Thoracic aorta (tissue), 2 donors: Measurements from ENCODE around the gene TRAPPC14. TPM values are rescaled to one million over a fixed set of nuclear protein-coding genes. Genes with fewer than 3 reads are reported as not detected.
"Not testable (repeated sequence)": the region's sequence is repeated elsewhere in the genome, so short reads cannot be mapped to it uniquely, and the experiment has no call there.

ENCODE experiments used
- ATAC-seq: fragments of 150-250 bp; one replicate; pipeline ENCODE4 v1.8.0; 2017; ENCODE audit warnings: low read depth; ENCODE audit not compliant: insufficient number of reproducible peaks, low FRiP score
- DNase-seq: peaks from one replicate; pipeline ENCODE4 v3.0.0-alpha.2; 2020; ENCODE audit warnings: low spot score
- H3K27ac ChIP-seq, 2 donors: fragments of 200-600 bp; sonication (generic); 1 replicate in 1 of 2; 2 replicates in 1 of 2; pipeline ENCODE4 v1.5.1; 2016; ENCODE audit warnings: mild to moderate bottlenecking in 2 of 2, moderate library complexity in 2 of 2
- H3K27me3 ChIP-seq: fragments of 200-600 bp; sonication (generic); replicated peaks from 2 replicates; pipeline ENCODE4 v1.6.0; 2016; ENCODE audit warnings: mild to moderate bottlenecking; ENCODE audit not compliant: insufficient read depth
- H3K36me3 ChIP-seq: fragments of 200-600 bp; sonication (generic); one replicate; pipeline ENCODE4 v1.5.1; 2016
- H3K4me1 ChIP-seq, 2 donors: fragments of 200-600 bp; sonication (generic); 1 replicate in 1 of 2; 2 replicates in 1 of 2; pipeline versions ENCODE4 v1.5.1 to v1.6.0; 2016; ENCODE audit warnings: low read depth in 2 of 2, mild to moderate bottlenecking in 1 of 2; ENCODE audit not compliant: control insufficient read depth in 1 of 2
- H3K4me3 ChIP-seq: fragments of 200-600 bp; sonication (generic); 2 replicates; pipeline ENCODE4 v1.5.1; 2016; ENCODE audit warnings: mild to moderate bottlenecking
- H3K9me3 ChIP-seq: fragments of 200-600 bp; sonication (generic); 2 replicates; pipeline ENCODE4 v1.5.1; 2016
- CTCF ChIP-seq: fragments of 200-600 bp; sonication (generic); IDR thresholded peaks from one replicate; pipeline ENCODE4 v1.5.1; 2019; ENCODE audit warnings: antibody characterized with exemption
- total RNA-seq, 2 donors: library from RNA; depleted of rRNA; stranded (reverse); fragments of >200 nt; gene quantifications; one replicate each; pipeline versions ENCODE4 v1.1.0 to v1.2.3, GENCODE V29; 2016

Gene TRAPPC14
- 10 to 100 TPM; 14.0 to 18.0 TPM for total RNA-seq

DNA sequence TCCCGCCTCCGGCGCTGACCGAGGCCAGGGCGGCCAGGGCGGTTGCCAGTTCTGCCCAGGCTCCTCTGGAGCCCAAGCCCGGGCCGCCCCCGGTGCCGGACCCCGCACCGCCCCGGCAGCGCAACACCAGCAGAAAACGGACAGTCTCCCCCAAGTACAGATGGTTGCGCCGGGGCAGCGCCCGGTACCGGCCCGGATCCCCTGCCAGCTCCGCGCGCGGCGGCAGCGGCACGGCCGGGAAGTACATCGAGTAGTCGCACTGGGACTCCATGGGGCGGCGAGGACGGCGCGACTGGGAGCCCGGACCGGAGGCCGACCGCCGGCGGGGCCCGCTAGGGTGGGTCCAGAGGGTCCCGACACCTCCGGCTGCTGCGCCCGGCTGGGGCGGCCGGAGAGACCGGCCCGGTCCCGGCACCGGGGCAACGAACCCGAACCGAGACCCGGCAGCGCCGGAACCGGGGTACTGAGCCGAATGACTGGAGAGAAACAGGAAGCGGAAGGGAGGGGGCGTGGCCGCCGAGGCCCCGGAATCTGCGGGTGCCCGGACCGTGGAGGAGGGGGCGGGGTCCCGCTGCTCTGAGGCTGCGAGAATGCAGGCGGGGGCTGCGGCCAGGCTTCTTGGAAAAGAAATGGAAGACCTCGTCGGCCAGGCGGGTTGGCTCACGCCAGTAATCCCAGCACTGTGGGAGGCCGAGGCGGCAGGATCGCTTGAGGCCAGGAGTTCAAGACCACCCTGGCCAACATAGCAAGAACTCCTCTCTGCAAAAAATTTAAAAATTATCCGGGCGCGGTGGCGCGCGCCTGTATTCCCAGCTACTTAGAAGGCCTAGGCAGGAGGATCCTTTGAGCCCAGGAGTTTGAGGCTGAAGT, at the start of gene TRAPPC14:
Gene TRAPPC14, minus strand, starts transcription at position 495 of the 870 bp plus-strand sequence. Its CDS starts 224 bp downstream, at position 271.
- peak; percentile 58 for ATAC-seq

DNA sequence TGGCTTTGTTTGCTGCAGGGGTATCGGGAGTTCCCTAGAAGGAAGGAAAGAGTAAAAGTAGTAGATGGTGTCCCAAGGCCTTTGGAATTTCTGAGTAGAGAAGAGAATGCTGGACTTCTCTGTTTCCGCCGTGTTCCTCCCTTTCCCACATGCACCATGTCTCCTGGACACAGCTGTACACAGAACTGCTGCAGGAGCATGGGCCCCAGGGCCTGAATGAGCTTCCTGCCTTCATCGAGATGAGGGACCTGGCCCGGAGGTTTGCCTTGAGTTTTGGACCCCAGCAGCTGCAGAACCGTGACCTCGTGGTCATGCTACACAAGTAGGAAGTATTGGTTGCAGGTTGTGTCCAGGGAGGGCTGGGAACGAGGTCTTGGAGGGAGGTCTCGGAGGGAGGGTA, 45.9 kb upstream of the TRAPPC14 start:
- DNase-seq (no peak), ATAC-seq (no peak)
- H3K27me3 ChIP-seq: no peaks in the 10 kb centered on the region
- H3K9me3 ChIP-seq: no peaks in the 10 kb centered on the region
- H3K36me3 ChIP-seq: no peaks in the 10 kb centered on the region
- H3K4me1 ChIP-seq: no peaks in the 10 kb centered on the region
- no peak for TF ChIP-seq CTCF
- H3K27ac ChIP-seq: no peak overlapping the region
- H3K4me3 ChIP-seq: no peak overlapping the region

More for the DNA sequence above, at the start of gene TRAPPC14:
- Histone ChIP-seq H3K9me3 (no peaks in the 10 kb centered on the region), H3K27me3 (no peaks in the 10 kb centered on the region), H3K36me3 (peaks cover 19% of the 10 kb centered on the region), H3K4me3 (peak within 1 kb of the TSS; percentile 99), H3K27ac (peak within 1 kb of the TSS; percentile 72 to 82), H3K4me1 (peaks cover 15 to 17% of the 10 kb centered on the region in 2 donors)
- TF ChIP-seq CTCF: peak; percentile 9
- no peak for DNase-seq

DNA sequence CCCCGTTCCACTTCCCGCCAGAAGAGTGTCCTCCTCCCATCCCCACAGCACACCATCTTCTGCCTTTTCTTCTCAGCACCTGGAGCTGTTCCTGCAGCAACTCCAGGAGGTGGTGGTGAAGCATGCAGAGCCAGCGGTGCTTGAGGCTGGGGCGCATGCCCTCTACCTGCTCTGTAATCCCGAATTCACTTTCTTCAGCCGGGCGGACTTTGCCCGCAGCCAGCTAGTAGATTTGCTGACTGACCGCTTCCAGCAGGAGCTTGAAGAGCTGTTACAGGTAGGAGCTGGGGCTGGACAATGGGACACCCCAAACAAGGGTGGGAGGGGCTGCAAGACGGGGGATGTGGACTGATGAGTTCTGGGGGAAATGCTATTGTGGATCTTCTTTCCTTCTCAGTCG, 42.2 kb upstream of the TRAPPC14 start:
- no peak overlapping the region for H3K27ac ChIP-seq
- no peak for DNase-seq
- no peak overlapping the region for H3K4me3 ChIP-seq
- H3K27me3 ChIP-seq: no peaks in the 10 kb centered on the region
- no peaks in the 10 kb centered on the region for H3K4me1 ChIP-seq
- TF ChIP-seq CTCF: no peak
- no peaks in the 10 kb centered on the region for H3K36me3 ChIP-seq
- no peaks in the 10 kb centered on the region for H3K9me3 ChIP-seq
- ATAC-seq: no peak

DNA sequence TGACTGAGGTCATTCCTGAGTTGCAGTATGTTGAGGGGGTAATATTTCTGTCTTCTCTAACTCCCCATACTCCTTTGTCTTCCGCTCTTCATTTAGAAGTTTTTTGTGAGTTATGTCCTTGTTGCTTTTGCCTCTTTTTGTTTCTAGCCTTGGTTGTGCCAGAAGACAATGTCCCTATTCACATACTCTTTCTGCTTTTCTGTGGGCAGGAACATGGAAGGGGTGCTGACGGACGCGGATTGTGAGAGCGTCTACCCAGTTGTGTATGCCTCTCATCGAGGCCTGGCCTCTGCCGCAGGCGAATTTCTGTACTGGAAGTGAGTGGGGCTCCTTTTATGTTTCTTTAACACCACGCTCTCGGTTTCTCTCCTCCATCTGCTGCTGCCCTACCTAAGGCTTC, 39.7 kb upstream of the TRAPPC14 start:
- H3K4me3 ChIP-seq: no peak overlapping the region

DNA sequence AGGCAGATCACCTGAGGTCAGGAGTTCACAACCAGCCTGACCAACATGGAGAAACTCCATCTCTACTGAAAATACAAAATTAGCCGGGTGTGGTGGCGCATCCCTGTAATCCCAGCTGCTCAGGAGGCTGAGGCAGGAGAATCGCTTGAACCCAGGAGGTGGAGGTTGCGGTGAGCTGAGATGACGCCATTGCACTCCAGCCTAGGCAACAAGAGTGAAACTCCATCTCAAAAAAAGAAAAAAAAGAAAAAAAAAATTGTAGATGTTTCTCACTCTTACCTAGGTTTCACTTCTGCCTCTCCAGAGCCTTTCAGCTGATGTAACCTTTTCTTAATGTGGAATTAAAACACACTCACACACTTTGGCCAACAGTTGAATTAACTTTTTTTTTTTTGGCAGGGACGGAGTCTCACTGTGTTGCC, 37.4 kb upstream of the TRAPPC14 start:
- not testable (repeated sequence) for H3K36me3 ChIP-seq, H3K4me1 ChIP-seq, ATAC-seq, H3K27ac ChIP-seq, H3K4me3 ChIP-seq, H3K27me3 ChIP-seq, H3K9me3 ChIP-seq, DNase-seq

More for the DNA sequence above, 39.7 kb upstream of the TRAPPC14 start:
- H3K36me3 ChIP-seq: no peaks in the 10 kb centered on the region
- DNase-seq (no peak), ATAC-seq (no peak)
- no peaks in the 10 kb centered on the region for H3K27me3 ChIP-seq
- no peak for TF ChIP-seq CTCF
- H3K4me1 ChIP-seq: no peaks in the 10 kb centered on the region
- no peaks in the 10 kb centered on the region for H3K9me3 ChIP-seq
- H3K27ac ChIP-seq: no peak overlapping the region
